ENCODE results near the gene CYB561D2. TPM values are rescaled to one million over a fixed set of nuclear protein-coding genes. Genes with fewer than 3 reads are reported as not detected.

Gene CYB561D2
- total and polyA plus RNA-seq, 9 of the 15 experiments (the other 6 are each of a cell fraction or from before 2014, with no cell fraction given), result 4.2 to 16.6 (median 9.4) TPM

DNA sequence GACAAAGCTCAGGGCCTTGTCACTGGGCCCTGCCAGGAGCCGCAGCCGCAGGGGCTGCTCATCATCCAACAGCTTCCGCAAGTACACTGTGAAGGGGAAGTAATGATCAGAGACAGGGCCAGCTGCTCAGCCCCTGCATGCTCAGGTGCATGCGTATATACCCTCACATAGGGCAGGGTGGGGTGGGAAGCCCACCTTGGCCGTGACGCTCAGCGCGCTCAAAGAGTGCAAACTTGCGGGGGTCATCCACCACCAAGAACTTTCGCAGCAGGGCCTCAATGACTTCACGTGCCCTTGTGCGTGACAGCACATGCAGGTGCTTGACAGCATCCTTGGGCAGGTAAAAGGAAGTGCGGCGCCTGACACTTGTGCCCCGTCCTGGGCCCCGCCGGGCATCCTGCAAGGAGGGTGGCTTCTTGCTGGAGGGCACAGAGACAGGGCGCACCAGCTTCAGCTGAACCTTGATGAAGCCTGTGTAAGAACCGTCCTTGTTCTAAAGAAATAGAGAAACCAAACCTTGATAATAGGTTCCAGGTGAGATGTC lies 19.2 kb upstream of the CYB561D2 start:
- CTCF ChIA-PET (ENCODE audit: low intra/inter-chr PET ratio), result no interaction called here

More for the DNA sequence above, 19.2 kb upstream of the CYB561D2 start:
- Histone ChIP-seq H3K27ac (ENCODE audit: extremely low read depth, low read depth, low read length) (no peak overlapping the region), H3K27me3 (ENCODE audit: control insufficient read depth in 2 of 2, insufficient read depth in 2 of 2, low read length in 2 of 2) (no peaks in the 10 kb centered on the region), H3K9me3 (replicated peaks; ENCODE audit: control insufficient read depth, insufficient read depth, low read depth, low read length) (no peaks in the 10 kb centered on the region), H3K4me2 (ENCODE audit: insufficient read depth, low read length) (no peak overlapping the region), H4K20me1 (replicated peaks; ENCODE audit: control insufficient read depth, insufficient read depth, low read length) (peaks cover 18% of the 10 kb centered on the region), H3K4me3 (no peak overlapping the region), H3K9ac (ENCODE audit: insufficient read depth in 1 of 2, low read depth in 2 of 2, low read length in 2 of 2) (peak overlapping the region in 1 of 2 experiments; percentile 48; a peak in 2 of 4 replicates), H3K9me1 (ENCODE audit: control insufficient read depth, insufficient read depth, low read length) (peaks cover 4% of the 10 kb centered on the region), H3K4me1 (replicated peaks in 1 of 2; ENCODE audit: control insufficient read depth in 2 of 2, insufficient read depth in 2 of 2, low read length in 2 of 2) (peaks cover 17 to 26% of the 10 kb centered on the region in 2 experiments; a peak in 4 of 5 replicates), H2AFZ (ENCODE audit: low read depth, low read length) (no peak overlapping the region), H3K79me2 (ENCODE audit: control insufficient read depth, insufficient read depth, low read length) (peaks cover 57% of the 10 kb centered on the region), H3K36me3 (ENCODE audit: control insufficient read depth, insufficient read depth, low read length) (peaks cover 71% of the 10 kb centered on the region; the same call in 2 of the 3 replicates)
- 98% methylated on average over 12 of the region's 19 CpGs for WGBS (ENCODE audit: insufficient coverage, low coverage, missing lambda C conversion rate)
- no peak for TF ChIP-seq ZNF436 (CRISPR knock-in tag; IDR thresholded peaks at IDR 0.05)
- TF ChIP-seq RBFOX2 (IDR thresholded peaks at IDR 0.05; ENCODE audit: low read depth, low read length), result peak; percentile 35
- TF ChIP-seq POLR2G (IDR thresholded peaks at IDR 0.05; ENCODE audit: low read depth, low read length), result 0 out of 2 replicates have a peak, but pooled peaks have one; percentile 44
- no peak for TF ChIP-seq E2F5 (CRISPR knock-in tag; IDR thresholded peaks at IDR 0.05)
- no peak for FAIRE-seq
- in situ Hi-C loops (cut with MboI) (no loop called here), intact Hi-C loops (cut with micrococcal nuclease) (no loop called here)
- BruUV-seq (replicated peaks), result no TSS peak
- no peak for DNase-seq (ENCODE audit: extremely low read depth in 1 of 4, low spot score in 3 of 4)
- POLR2A ChIA-PET, result interaction anchor here (1.1 kb wide), 1 partner anchor 23 kb away, joined by 5 read pairs; no protein-coding TSS in a partner anchor
- ATAC-seq, result no peak
